HepG2 (cell line): ENCODE data around the gene ANKIB1. TPM values are rescaled to one million over a fixed set of nuclear protein-coding genes. Genes with fewer than 3 reads are reported as not detected.

ENCODE experiments used
- DNMT3B ChIP-seq: conservative IDR thresholded peaks from 2 replicates; pipeline ENCODE4 v1.6.1; 2016; ENCODE audit warnings: missing biosample characterization, control low read depth
- HHEX ChIP-seq: IDR thresholded peaks from 2 replicates; pipeline ENCODE4 v1.6.1; 2016; ENCODE audit warnings: control low read depth
- MED13 ChIP-seq: sonication (generic); formaldehyde crosslinking; IDR thresholded peaks from 2 replicates; pipeline ENCODE4 v1.5.0; 2020; ENCODE audit warnings: missing genetic modification reagents
- NONO ChIP-seq, 2 experiments: fragments of 450-650 bp in 1 of 2; sonication (generic) in 1 of 2; formaldehyde crosslinking in 1 of 2; IDR thresholded peaks in 1 of 2; conservative IDR thresholded peaks in 1 of 2; 2 replicates each; pipeline versions ENCODE4 v1.6.1 to v1.8.0; 2017 to 2022; ENCODE audit warnings: mild to moderate bottlenecking in 1 of 2, missing genetic modification reagents in 1 of 2, moderate library complexity in 1 of 2
- PTBP1 ChIP-seq: fragments of 200-400 bp; formaldehyde crosslinking; IDR thresholded peaks from 2 replicates; pipeline ENCODE4 v1.6.1; 2018; ENCODE audit warnings: low read length, low read depth; ENCODE audit not compliant: poor library complexity, severe bottlenecking
- RARG ChIP-seq: sonication (generic); formaldehyde crosslinking; IDR thresholded peaks from 2 replicates; pipeline ENCODE4 v1.4.0; 2020; ENCODE audit warnings: low read depth, mild to moderate bottlenecking, missing genetic modification reagents
- SRY ChIP-seq: sonication (generic); formaldehyde crosslinking; IDR thresholded peaks from 2 replicates; pipeline ENCODE4 v1.8.0; 2022; ENCODE audit warnings: mild to moderate bottlenecking, missing genetic modification reagents
- THAP8 ChIP-seq: sonication (generic); formaldehyde crosslinking; IDR thresholded peaks from 2 replicates; pipeline ENCODE4 v1.5.1; 2020; ENCODE audit warnings: missing genetic modification reagents, mild to moderate bottlenecking, borderline replicate concordance
- ZBTB46 ChIP-seq: sonication (generic); formaldehyde crosslinking; IDR thresholded peaks from 2 replicates; pipeline ENCODE4 v1.4.0; 2020; ENCODE audit warnings: mild to moderate bottlenecking, missing genetic modification reagents, borderline replicate concordance
- ZNF143 ChIP-seq: sonication (generic); formaldehyde crosslinking; IDR thresholded peaks from 2 replicates; pipeline ENCODE4 v1.4.0; 2020; ENCODE audit warnings: missing genetic modification reagents
- ZNF3 ChIP-seq: IDR thresholded peaks from 2 replicates; pipeline ENCODE4 v1.7.0; 2017; ENCODE audit warnings: inconsistent platforms
- polyA plus RNA-seq, 8 experiments: library from polyadenylated mRNA; depleted of rRNA in 3 of 8; stranded (reverse) in 7 of 8; unstranded in 1 of 8; fragments of >200 nt; fragmentation: Illumina TruSeq in 4 of 8; extraction: Trizol in 4 of 8; gene quantifications; 2 replicates each; pipeline versions ENCODE4 v1.2.1 to v1.2.3, GENCODE V29; 2011 to 2016; ENCODE audit warnings: low read depth in 4 of 8, missing spikeins in 1 of 8, mixed read lengths in 1 of 8; ENCODE audit not compliant: insufficient read depth in 1 of 8
- total RNA-seq, 5 experiments: library from RNA; depleted of rRNA; stranded (reverse); fragments of >200 nt; fragmentation: Illumina TruSeq; extraction: Trizol; gene quantifications; 2 replicates each; pipeline ENCODE4 v1.2.3, GENCODE V29; 2016; ENCODE audit warnings: low read depth in 1 of 5
- TF ChIP-seq, protein P1 (sequence below): sonication (generic); formaldehyde crosslinking; IDR thresholded peaks from 2 replicates; pipeline ENCODE4 v1.4.0; 2020; ENCODE audit warnings: mild to moderate bottlenecking, missing genetic modification reagents

Gene ANKIB1
- total and polyA plus RNA-seq, 2 of the 13 experiments (the other 11 are each of a cell fraction or from before 2014, with no cell fraction given) = 28.7 to 29.6 TPM

DNA sequence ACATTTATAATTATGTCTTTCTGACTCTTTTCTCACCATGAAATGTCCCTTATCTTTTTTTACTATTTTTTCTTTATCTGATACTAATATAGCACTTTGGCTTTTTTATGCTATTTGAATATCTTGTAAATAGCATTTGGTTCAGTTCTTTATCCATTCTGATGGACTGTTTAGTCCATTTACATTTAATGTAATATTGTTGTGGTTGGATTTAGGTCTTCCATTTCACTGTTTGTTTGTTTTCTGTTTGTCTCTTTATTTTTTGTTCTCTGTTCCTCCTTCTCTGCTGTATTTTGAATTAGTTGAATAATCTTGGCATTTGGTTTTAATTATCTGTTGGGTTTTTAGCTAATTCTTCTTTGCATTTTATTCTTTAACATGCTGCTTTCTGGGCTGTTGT is 89.8 kb downstream of the ANKIB1 start (continued):
- TF ChIP-seq, protein P1, sequence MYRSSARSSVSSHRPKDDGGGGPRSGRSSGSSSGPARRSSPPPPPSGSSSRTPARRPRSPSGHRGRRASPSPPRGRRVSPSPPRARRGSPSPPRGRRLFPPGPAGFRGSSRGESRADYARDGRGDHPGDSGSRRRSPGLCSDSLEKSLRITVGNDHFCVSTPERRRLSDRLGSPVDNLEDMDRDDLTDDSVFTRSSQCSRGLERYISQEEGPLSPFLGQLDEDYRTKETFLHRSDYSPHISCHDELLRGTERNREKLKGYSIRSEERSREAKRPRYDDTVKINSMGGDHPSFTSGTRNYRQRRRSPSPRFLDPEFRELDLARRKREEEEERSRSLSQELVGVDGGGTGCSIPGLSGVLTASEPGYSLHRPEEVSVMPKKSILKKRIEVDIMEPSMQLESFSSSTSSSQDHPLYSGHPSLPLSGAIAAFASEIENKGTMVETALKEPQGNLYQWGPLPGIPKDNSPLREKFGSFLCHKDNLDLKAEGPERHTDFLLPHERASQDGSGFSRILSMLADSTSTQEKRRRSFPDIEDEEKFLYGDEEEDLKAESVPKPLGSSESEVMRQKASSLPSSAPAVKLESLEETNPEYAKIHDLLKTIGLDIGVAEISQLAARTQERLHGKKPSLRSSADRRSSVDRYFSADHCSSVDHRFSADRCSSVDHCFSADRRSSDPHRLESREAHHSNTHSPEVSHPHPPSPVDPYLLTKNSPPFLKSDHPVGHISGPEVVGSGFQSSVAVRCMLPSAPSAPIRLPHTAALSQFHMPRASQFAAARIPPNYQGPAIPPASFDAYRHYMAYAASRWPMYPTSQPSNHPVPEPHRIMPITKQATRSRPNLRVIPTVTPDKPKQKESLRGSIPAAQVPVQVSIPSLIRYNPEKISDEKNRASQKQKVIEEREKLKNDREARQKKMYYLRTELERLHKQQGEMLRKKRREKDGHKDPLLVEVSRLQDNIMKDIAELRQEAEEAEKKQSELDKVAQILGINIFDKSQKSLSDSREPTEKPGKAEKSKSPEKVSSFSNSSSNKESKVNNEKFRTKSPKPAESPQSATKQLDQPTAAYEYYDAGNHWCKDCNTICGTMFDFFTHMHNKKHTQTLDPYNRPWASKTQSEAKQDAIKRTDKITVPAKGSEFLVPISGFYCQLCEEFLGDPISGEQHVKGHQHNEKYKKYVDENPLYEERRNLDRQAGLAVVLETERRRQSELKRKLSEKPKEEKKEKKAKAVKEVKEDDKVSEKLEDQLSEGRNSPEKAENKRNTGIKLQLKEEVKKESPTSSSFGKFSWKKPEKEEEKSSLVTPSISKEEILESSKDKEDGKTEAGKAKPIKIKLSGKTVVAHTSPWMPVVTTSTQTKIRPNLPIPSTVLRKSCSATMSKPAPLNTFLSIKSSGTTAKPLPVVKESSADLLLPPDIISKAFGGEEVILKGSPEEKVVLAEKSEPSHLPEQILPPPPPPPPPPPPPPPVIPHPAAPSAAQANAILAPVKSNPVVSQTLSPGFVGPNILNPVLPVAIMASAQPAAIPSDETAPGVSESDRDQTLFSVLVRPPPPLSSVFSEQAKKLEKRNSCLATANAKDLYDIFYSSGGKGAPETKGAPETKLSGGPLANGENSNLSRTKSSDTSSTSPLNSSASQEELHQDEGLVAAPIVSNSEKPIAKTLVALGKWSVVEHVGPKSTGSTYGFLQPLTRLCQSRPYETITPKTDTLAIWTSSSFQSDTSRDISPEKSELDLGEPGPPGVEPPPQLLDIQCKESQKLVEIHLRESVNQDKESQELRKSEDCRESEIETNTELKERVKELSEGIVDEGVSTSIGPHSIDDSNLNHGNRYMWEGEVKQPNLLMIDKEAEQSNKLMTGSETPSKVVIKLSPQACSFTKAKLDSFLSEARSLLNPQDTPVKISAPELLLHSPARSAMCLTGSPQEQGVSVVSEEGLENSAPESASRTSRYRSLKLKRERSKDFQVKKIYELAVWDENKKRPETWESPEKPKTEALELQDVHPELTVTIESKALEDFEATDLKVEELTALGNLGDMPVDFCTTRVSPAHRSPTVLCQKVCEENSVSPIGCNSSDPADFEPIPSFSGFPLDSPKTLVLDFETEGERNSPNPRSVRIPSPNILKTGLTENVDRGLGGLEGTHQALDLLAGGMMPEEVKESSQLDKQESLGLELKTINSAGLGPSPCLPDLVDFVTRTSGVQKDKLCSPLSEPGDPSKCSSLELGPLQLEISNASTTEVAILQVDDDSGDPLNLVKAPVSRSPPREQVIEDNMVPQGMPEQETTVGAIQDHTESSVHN (CRISPR knock-in tag) = no peak
- TF ChIP-seq ZBTB46 (CRISPR knock-in tag) (no peak), SRY (CRISPR knock-in tag) (no peak), THAP8 (no peak), NONO (IDR thresholded peaks at IDR 0.05) (no peak), NONO (CRISPR knock-in tag; conservative IDR thresholded peaks at IDR 0.05) (no peak), DNMT3B (CRISPR knock-in tag) (no peak), MED13 (CRISPR knock-in tag) (no peak), ZNF143 (CRISPR knock-in tag) (no peak), PTBP1 (no peak), ZNF3 (no peak), HHEX (no peak), RARG (CRISPR knock-in tag) (no peak)
